Spinal cord (tissue), 10 donors: ENCODE results near the gene DLG4. TPM values are rescaled to one million over a fixed set of nuclear protein-coding genes. Genes with fewer than 3 reads are reported as not detected.

Experiments
- DNase-seq, 6 donors: peaks; one replicate each; pipeline versions ENCODE4 v3.0.0 to v3.0.0-alpha.2; 2013 to 2015; ENCODE audit warnings: low spot score in 6 of 6, low read depth in 4 of 6
- H3K27ac ChIP-seq: one replicate; pipeline ENCODE4 v1.5.1; 2013; ENCODE audit warnings: low read depth, low read length, control low read depth
- H3K27me3 ChIP-seq: one replicate; pipeline ENCODE4 v1.6.1; 2013; ENCODE audit warnings: low read length; ENCODE audit not compliant: control insufficient read depth, insufficient read depth
- H3K36me3 ChIP-seq: one replicate; pipeline ENCODE4 v1.6.1; 2013; ENCODE audit warnings: low read length; ENCODE audit not compliant: control insufficient read depth, insufficient read depth
- H3K4me1 ChIP-seq: one replicate; pipeline ENCODE4 v1.6.1; 2013; ENCODE audit warnings: low read length; ENCODE audit not compliant: control insufficient read depth, insufficient read depth
- H3K4me3 ChIP-seq: one replicate; pipeline ENCODE4 v1.5.1; 2013; ENCODE audit warnings: low read depth, low read length, control low read depth
- H3K9me3 ChIP-seq: one replicate; pipeline ENCODE4 v1.6.1; 2013; ENCODE audit warnings: low read length; ENCODE audit not compliant: control insufficient read depth, insufficient read depth
- WGBS: methylation state at CpG from one replicate; pipeline ENCODE4 v1.1.5; 2013; ENCODE audit warnings: missing lambda C conversion rate; ENCODE audit not compliant: insufficient coverage; 5-methylcytosine and 5-hydroxymethylcytosine counted together
- polyA plus RNA-seq, 2 donors: library from polyadenylated mRNA; unstranded; fragments of 120-200 nt; gene quantifications; one replicate each; pipeline ENCODE4 v1.2.1, GENCODE V29; 2013; ENCODE audit not compliant: insufficient read length in 2 of 2
- total RNA-seq, 2 donors: library from RNA; depleted of rRNA in 1 of 2; stranded (reverse); fragments of 120-200 nt in 1 of 2; fragments of >200 nt in 1 of 2; gene quantifications; one replicate each; pipeline versions ENCODE4 v1.2.3 to v1.2.4, GENCODE V29; 2013 to 2014
- donor health status: healthy.

The DLG4 gene
- total and polyA plus RNA-seq, 4 donors: 50.6 to 203 (median 138) TPM

- H3K36me3 ChIP-seq: peaks cover 55% of the 10 kb centered on the region
- peaks cover 45% of the 10 kb centered on the region for H3K27me3 ChIP-seq
- DNase-seq: no peak
- no peak overlapping the region for H3K4me3 ChIP-seq
- WGBS: 88% methylated on average over 1 of the region's 6 CpGs
- peaks cover 24% of the 10 kb centered on the region for H3K4me1 ChIP-seq
- H3K27ac ChIP-seq: no peak overlapping the region
- H3K9me3 ChIP-seq: no peaks in the 10 kb centered on the region
These were observed 39.9 kb upstream of the DLG4 start for GRCh38 chr17:7259555-7259889.

GRCh38 chr17:7258731-7259554, 39.3 kb upstream of the DLG4 start:
- Histone ChIP-seq H3K27me3 (peaks cover 40% of the 10 kb centered on the region), H3K36me3 (peaks cover 57% of the 10 kb centered on the region), H3K27ac (no peak overlapping the region), H3K4me3 (no peak overlapping the region), H3K4me1 (peaks cover 24% of the 10 kb centered on the region), H3K9me3 (no peaks in the 10 kb centered on the region)
- 91% methylated on average over 6 of the region's 7 CpGs for WGBS
- DNase-seq: no peak

GRCh38 chr17:7256766-7257456, 37.3 kb upstream of the DLG4 start:
- Histone ChIP-seq H3K9me3 (no peaks in the 10 kb centered on the region), H3K27me3 (peaks cover 20% of the 10 kb centered on the region), H3K27ac (no peak overlapping the region), H3K36me3 (peaks cover 57% of the 10 kb centered on the region), H3K4me3 (no peak overlapping the region), H3K4me1 (peaks cover 19% of the 10 kb centered on the region)
- DNase-seq: no peak
- 94% methylated on average over 7 of the region's 8 CpGs for WGBS

- H3K9me3 ChIP-seq: no peaks in the 10 kb centered on the region
- 88% methylated on average over 4 of the region's 4 CpGs for WGBS
- H3K27me3 ChIP-seq: no peaks in the 10 kb centered on the region
- H3K36me3 ChIP-seq: peaks cover 51% of the 10 kb centered on the region
- peaks cover 21% of the 10 kb centered on the region for H3K4me1 ChIP-seq
- DNase-seq: no peak
- H3K27ac ChIP-seq: no peak overlapping the region
- H3K4me3 ChIP-seq: no peak overlapping the region
These were observed 34.9 kb upstream of the DLG4 start for GRCh38 chr17:7254511-7254910.

- DNase-seq: no peak
- H3K4me1 ChIP-seq: peaks cover 31% of the 10 kb centered on the region
- H3K4me3 ChIP-seq: peak overlapping the region; percentile 98
- 83% methylated on average over 3 of the region's 5 CpGs for WGBS
- H3K27ac ChIP-seq: peak overlapping the region; percentile 100
- H3K9me3 ChIP-seq: no peaks in the 10 kb centered on the region
- no peaks in the 10 kb centered on the region for H3K27me3 ChIP-seq
- H3K36me3 ChIP-seq: peaks cover 37% of the 10 kb centered on the region
These were observed 33.4 kb upstream of the DLG4 start for GRCh38 chr17:7253082-7253481.

GRCh38 chr17:7252176-7253043, 32.8 kb upstream of the DLG4 start, which contains the start of gene ELP5:
TSS of gene ELP5 (plus strand) at chr17:7252215. CDS start at chr17:7252551, 336 bp downstream.
- H3K9me3 ChIP-seq: no peaks in the 10 kb centered on the region
- peak within 1 kb of the TSS; percentile 100 for H3K27ac ChIP-seq
- peak within 1 kb of the TSS; percentile 98 for H3K4me3 ChIP-seq
- peaks cover 30% of the 10 kb centered on the region for H3K36me3 ChIP-seq
- H3K27me3 ChIP-seq: no peaks in the 10 kb centered on the region
- H3K4me1 ChIP-seq: peaks cover 31% of the 10 kb centered on the region
- DNase-seq: peak in 5 of 6 donors; percentile 84 to 97 (median 89)
- WGBS: 0% methylated on average over 40 of the region's 55 CpGs

- under 1% methylated on average over 37 of the region's 41 CpGs for WGBS
- Histone ChIP-seq H3K36me3 (peaks cover 27% of the 10 kb centered on the region), H3K4me1 (peaks cover 31% of the 10 kb centered on the region), H3K27me3 (no peaks in the 10 kb centered on the region), H3K9me3 (no peaks in the 10 kb centered on the region), H3K4me3 (peak within 1 kb of the TSS; percentile 98), H3K27ac (peak within 1 kb of the TSS; percentile 100)
- DNase-seq: peak; percentile 99 to 100 (median 100)
These were observed 32.1 kb upstream of the DLG4 start, which contains the start of gene CTDNEP1 for GRCh38 chr17:7251661-7252175. TSS of gene CTDNEP1 (minus strand) at chr17:7251734. CDS start at chr17:7251296, 438 bp downstream.

GRCh38 chr17:7250695-7251627, 31.3 kb upstream of the DLG4 start:
- DNase-seq: peak in 2 of 6 donors; percentile 19 to 33
- Histone ChIP-seq H3K27me3 (no peaks in the 10 kb centered on the region), H3K9me3 (no peaks in the 10 kb centered on the region), H3K27ac (peak overlapping the region; percentile 100), H3K4me3 (peak overlapping the region; percentile 98), H3K4me1 (peaks cover 31% of the 10 kb centered on the region), H3K36me3 (peaks cover 26% of the 10 kb centered on the region)
- WGBS: under 1% methylated on average over 50 of the region's 55 CpGs
